ENCODE data around the gene GSTA3.
"Not testable (repeated sequence)": the region's sequence is repeated elsewhere in the genome, so short reads cannot be mapped to it uniquely, and the experiment has no call there.

Gene GSTA3

DNA sequence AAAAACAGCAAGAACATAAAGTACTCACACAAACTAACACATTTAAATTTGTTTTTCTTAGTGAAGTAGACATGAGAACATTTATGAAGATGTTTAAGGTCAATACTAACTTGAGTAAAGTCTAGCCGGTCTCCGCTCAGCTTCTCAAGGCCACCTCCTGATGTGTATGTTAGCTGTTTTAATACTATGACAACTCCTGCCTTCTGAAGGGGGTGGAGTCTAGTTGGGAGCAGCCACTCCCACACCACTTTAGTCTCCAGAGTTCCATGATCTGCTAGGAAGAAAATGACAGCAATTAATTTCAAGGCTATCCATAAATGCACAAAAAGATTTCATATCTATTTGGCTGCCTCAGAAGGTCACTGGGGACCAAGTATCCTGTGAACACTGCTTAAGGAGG lies at the start of gene GSTA3:
TSS of gene GSTA3 (minus strand) at position 168 of the 400 bp plus-strand sequence. CDS start 3,864 bp downstream, outside the sequence.
- peak; percentile 33 for DNase-seq

DNA sequence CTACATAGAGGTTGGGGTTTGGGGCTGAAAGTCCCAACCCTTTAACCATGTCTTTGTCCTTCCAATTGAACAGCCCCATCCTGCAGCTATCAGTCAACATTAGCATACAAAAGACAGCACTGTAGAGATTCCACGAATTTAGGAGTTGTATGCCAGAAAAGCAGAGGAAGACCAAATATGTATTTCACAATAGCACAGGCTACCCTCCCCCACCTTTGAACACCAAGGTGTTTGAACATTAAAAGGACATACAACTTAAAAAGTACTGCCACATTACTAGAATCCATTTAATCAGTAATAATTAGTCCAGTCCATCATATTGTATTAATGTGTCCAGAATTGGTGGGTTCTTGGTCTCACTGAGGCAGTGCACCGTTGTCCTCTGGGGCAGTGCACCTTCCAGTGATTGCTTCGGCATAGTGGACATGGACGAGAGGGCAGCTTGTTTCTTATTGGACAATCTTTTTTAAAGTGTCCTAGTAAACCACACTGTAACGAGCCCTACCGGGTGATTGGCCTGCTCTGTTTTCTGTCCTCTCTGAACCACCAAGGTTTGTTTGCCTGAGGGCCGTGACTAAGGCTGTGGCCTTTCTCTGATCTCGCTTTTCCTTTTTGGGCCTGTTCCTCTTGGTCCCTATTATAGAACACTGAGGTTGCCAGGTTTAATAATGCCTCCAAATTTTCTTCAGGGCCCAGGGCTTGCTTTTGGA lies 49.2 kb upstream of the GSTA3 start:
- peak; percentile 69 for DNase-seq

GRCh38 chr6:52955871-52956270 lies 46.4 kb upstream of the GSTA3 start:
- peak; percentile 13 for DNase-seq

GRCh38 chr6:52953911-52954839 lies 44.7 kb upstream of the GSTA3 start:
- peak; percentile 8 for DNase-seq

GRCh38 chr6:52946306-52946705 lies 36.8 kb upstream of the GSTA3 start:
- peak; percentile 49 for DNase-seq

DNA sequence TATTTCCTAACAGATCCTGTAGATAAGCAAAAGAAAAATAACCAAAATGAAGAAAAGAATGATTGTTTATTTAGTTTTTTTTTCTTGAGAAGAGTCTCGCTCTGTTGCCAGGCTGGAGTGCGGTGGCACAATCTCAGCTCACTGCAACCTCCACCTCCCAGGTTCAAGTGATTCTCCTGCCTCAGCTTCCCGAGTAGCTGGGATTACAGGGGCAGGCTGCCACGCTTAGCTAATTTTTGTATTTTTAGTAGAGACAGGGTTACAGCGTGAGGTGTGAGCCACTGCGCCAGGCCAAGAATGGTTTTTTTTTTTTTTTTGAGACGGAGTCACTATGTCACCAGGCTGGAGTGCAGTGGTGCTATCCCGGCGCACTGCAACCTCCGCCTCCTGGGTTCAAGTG lies 33.3 kb upstream of the GSTA3 start:
- DNase-seq, result peak; percentile 11

- DNase-seq, result peak; percentile 52
Observed at GRCh38 chr6:52942221-52942620, 32.7 kb upstream of the GSTA3 start.

DNA sequence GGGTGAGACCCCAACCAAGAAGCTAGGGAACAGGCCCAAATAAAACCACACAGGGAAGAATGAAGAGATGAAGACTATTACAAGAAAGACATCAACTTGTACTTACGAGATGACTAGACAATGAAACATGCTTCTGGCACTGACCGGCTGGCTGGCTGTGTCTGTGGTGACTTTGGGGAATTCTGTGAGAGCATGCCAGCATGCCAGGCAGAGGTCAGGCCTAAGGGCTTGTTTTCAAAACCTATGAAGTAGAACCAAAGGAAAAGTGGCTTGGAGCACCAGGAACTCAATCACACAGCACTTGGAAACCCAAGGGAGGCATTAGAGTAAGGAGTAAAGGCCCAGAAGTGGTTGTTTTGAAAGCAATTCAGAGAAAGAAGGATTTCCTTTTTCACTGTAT lies 28.4 kb upstream of the GSTA3 start:
- DNase-seq, result peak; percentile 45

GRCh38 chr6:52933778-52934177 lies 24.3 kb upstream of the GSTA3 start:
- DNase-seq, result peak; percentile 0

DNA sequence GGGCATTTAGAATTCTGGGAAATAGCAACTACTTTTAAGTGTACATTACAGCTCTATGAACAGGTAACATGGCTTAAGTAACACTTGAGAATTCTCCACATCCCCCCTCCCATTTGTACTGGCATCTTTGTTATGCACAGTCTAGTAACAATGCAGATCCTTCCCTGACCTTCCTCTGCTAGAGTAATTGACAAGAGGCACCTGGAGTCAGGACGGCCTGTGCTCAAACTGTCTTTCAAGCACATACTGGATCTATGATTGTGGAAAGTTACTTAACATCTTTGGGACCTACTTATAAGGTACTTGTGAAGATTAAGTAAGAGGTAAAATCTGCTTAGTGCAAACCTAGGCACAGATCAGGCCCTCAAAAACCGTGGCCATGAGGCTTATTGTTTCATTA lies 21.9 kb upstream of the GSTA3 start:
- peak; percentile 35 for DNase-seq

- DNase-seq, result peak; percentile 50
Observed at GRCh38 chr6:52929321-52930164, 20.0 kb upstream of the GSTA3 start.

DNA sequence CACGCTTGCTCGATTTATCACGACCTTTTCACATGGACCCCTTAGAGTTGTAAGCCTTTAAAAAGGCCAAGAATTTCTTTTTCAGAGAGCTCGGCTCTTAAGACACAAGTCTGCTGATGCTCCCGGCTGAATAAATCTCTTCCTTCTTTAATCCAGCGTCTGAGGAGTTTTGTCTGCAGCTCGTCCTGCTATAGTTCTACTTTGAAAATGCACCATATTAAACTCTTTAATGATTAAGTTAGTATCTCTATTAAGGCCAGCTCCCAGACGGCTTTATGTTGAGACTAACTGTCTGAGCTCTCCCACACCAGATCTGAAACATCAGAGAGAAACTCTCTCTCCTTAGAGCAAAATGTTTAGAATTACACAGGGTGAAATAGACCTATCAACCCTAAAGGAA lies 18.0 kb upstream of the GSTA3 start:
- DNase-seq, result peak; percentile 10

- DNase-seq, result peak; percentile 50
Observed at GRCh38 chr6:52925919-52926792, 16.7 kb upstream of the GSTA3 start.

- peak; percentile 0 for DNase-seq
Observed at GRCh38 chr6:52925042-52925441, 15.5 kb upstream of the GSTA3 start.

- DNase-seq, result not testable (repeated sequence)
Observed at GRCh38 chr6:52923689-52924088, 14.2 kb upstream of the GSTA3 start.

DNA sequence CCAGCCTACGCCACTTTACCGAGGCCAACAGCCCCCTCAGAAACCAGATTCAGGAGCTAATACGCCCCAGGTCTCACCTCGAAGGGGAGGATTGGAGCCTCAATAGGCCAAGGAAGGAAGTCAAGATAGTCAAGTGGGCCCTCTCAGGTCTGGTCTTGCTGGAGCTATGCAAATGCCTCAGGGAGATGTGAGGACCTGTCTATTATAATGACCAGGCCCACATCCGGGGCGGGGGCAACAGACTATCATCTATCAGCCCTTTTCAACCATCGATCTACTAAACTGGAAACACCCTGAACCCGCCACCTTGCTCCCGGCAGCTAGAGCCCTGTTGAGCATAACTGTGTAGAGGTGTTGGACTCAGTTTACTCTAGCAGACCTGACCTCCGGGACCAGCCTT lies 12.7 kb upstream of the GSTA3 start:
- no peak for DNase-seq

- DNase-seq, result no peak
Observed at GRCh38 chr6:52921743-52922142, 12.2 kb upstream of the GSTA3 start.

DNA sequence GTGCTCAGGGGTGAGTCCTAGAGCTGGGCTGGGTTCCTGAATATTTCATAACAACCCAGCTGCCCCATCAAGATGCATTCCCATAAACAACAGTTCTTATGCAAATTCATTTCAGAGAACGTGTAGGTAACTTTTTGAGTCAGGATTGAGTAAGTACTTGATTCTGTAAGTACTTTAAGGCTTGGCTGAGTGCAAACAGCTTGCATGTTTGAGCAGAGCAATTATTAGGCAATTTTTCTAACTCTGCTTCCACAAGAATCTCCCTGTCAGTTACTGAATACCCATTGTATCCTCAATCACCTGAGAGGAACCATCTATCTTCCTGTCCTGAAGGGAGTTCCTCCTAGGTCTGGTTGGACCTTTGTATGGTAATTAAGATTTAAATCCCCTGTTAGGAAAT lies 10.0 kb upstream of the GSTA3 start:
- not testable (repeated sequence) for DNase-seq

DNA sequence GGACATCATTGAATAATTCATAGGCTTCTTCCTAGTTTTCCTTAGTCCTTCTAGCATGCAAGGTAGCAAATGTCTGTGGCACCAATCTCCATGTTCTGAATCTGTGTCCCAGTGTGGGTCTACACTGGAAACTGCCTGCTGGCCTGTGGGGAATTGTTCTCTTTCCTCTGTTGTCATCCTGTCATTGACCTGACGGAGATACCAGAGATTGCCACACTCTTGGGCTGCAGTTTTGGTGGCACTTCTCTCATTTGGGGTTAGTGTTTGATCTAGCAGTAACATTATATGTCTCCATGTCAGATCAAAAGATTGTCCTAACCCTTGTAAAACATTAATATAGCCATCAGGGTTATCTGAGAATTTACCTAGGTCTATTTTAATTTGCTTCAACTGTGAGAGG lies 9.3 kb upstream of the GSTA3 start:
- not testable (repeated sequence) for DNase-seq

DNA sequence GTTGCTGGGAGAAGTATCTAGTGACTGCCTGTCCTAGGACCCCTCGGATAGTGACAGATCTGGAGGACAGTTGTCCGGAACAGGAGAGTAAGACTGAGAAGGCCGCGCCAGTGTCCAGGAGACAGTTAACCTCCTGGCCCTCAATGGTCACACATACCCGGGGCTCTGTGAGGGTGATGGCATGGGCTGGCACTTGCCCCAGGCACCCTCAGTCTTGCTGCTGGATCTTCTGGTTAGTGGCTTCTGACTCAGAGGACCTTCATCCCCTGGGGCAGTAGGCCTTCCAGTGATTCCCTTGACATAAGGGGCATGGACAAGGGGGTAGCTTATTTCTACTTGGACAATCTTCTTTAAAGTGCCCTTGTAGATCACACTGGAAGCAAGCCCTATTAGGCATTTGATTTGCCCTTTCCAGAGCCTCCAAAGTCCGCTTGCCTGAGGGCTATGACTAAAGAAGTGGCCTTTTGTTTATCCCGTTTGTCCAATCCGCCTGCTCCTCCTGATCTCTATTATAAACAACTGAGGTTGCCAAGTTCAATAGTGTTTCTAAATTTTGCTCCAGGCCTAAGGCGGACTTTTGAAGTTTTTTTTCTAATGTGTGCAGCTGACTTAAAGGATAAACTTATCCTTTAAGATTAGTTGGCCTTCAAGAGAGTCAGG lies 8.7 kb upstream of the GSTA3 start:
- peak; percentile 75 for DNase-seq

DNA sequence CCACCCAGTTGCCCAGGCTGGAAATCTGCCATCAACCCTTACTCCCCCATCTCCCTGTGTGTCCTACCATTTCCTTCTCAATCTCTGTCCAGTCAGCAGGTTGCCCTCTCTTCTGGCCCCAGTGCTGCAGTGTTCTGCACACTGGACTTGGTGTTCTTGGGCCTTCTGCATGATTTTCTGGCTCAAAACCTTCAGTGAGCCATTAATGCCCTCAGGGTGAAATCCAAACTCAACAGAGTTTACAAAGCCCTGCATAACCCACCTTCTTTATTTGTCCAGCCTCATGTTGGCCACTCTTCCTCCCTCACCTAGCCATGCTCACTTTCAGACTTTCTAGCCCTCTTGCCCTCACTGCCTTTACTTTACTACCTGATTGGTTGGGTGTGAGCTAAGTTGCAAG lies 5.0 kb upstream of the GSTA3 start:
- DNase-seq, result no peak
